ENCODE measurements around the gene OR8B3.
"Not testable (repeated sequence)": the region's sequence is repeated elsewhere in the genome, so short reads cannot be mapped to it uniquely, and the experiment has no call there.

Gene OR8B3

DNA sequence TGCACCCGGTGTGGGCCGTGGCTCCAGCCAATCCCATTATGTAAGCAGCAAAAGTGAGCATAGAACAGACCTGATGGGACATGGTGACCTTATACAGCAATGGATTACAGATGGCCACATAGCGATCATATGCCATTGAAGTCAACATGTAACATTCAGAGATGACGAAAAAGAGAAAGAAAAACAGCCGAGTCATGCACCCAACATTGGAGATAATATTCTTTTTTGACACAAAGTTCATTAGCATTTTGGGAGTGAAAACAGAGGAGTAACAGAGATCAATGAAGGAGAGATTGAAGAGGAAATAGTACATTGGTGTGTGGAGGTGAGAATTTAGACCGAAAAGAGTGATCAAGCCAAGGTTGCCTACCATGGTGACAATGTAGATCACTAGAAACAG is 16.0 kb downstream of the OR8B3 start:
- not testable (repeated sequence) for DNase-seq
- WGBS = 100% methylated on average over 2 of the region's 6 CpGs

DNA sequence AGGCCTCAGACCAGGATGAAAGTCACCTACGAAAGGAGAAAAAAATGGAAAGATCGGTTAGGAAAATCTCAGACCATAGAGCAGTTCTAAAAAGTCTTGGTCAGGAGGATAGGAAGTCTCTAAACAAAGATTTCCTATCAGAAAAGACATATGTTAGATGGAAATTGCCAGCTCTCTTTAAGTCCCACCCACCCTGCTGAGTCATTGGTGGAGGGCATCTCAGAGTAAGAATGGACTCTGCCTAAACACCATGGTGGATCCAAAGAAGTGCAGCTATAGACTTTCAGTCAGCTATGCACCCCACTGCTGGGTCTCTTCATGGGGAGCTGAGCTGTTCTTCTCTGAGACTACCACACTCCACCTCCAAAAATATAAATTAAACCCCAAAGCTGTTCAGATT is 18.2 kb downstream of the OR8B3 start:
- Histone ChIP-seq H3K4me3 (ENCODE audit: insufficient read depth in 1 of 2, low read depth in 1 of 2, low read length in 2 of 2) (no peak overlapping the region), H2BK15ac (ENCODE audit: low read depth, poor library complexity, severe bottlenecking) (no peak overlapping the region), H2BK5ac (ENCODE audit: low read depth, low read length, poor library complexity, severe bottlenecking) (no peak overlapping the region), H3K79me1 (replicated peaks; ENCODE audit: low read length, poor library complexity, severe bottlenecking) (no peaks in the 10 kb centered on the region), H3K9me3 (ENCODE audit: control insufficient read depth, low read length) (no peaks in the 10 kb centered on the region), H2BK120ac (ENCODE audit: low read depth, low read length) (no peak overlapping the region), H3K14ac (ENCODE audit: low read length in 2 of 2) (no peak overlapping the region), H3K18ac (ENCODE audit: low read depth in 1 of 2, low read length in 2 of 2) (no peak overlapping the region), H2BK12ac (ENCODE audit: low read length in 2 of 2) (no peak overlapping the region), H3K4me2 (ENCODE audit: low read length, poor library complexity, severe bottlenecking) (no peak overlapping the region), H4K8ac (ENCODE audit: low read length) (no peak overlapping the region), H3K27ac (ENCODE audit: low read length, poor library complexity, severe bottlenecking) (no peak overlapping the region), H2AFZ (ENCODE audit: low read depth, low read length) (no peak overlapping the region), H2AK5ac (ENCODE audit: low read length, severe bottlenecking) (no peak overlapping the region), H3K4ac (ENCODE audit: low read depth in 1 of 2, low read length in 2 of 2) (no peak overlapping the region), H3K23ac (ENCODE audit: low read length in 2 of 2) (no peak overlapping the region), H3K27me3 (ENCODE audit: control insufficient read depth in 1 of 2, insufficient read depth in 1 of 2, low read length in 2 of 2) (no peaks in the 10 kb centered on the region), H3K36me3 (ENCODE audit: control insufficient read depth in 1 of 2, insufficient read depth in 2 of 2, low read depth in 1 of 2, low read length in 2 of 2) (no peaks in the 10 kb centered on the region), H3K9ac (ENCODE audit: low read length) (no peak overlapping the region), H3K4me1 (ENCODE audit: control insufficient read depth, insufficient read depth, low read depth, low read length) (no peaks in the 10 kb centered on the region), H4K91ac (ENCODE audit: low read length) (no peak overlapping the region)
- 100% methylated on average over 2 of the region's 2 CpGs for WGBS
- no peak for DNase-seq

More for the DNA sequence above, 16.0 kb downstream of the OR8B3 start:
- H2BK12ac ChIP-seq (ENCODE audit: low read length in 2 of 2); H4K8ac ChIP-seq (ENCODE audit: low read length); H4K91ac ChIP-seq (ENCODE audit: low read length); H3K14ac ChIP-seq (ENCODE audit: low read length in 2 of 2); H2AFZ ChIP-seq (ENCODE audit: low read depth, low read length); H3K27ac ChIP-seq (ENCODE audit: low read length, poor library complexity, severe bottlenecking); H2AK5ac ChIP-seq (ENCODE audit: low read length, severe bottlenecking); H3K4me1 ChIP-seq (ENCODE audit: control insufficient read depth, insufficient read depth, low read depth, low read length); H3K79me1 ChIP-seq (replicated peaks; ENCODE audit: low read length, poor library complexity, severe bottlenecking); H3K4me2 ChIP-seq (ENCODE audit: low read length, poor library complexity, severe bottlenecking); H3K36me3 ChIP-seq (ENCODE audit: control insufficient read depth in 1 of 2, insufficient read depth in 2 of 2, low read depth in 1 of 2, low read length in 2 of 2); H3K23ac ChIP-seq (ENCODE audit: low read length in 2 of 2); H3K18ac ChIP-seq (ENCODE audit: low read depth in 1 of 2, low read length in 2 of 2); H3K9me3 ChIP-seq (ENCODE audit: control insufficient read depth, low read length); H3K27me3 ChIP-seq (ENCODE audit: control insufficient read depth in 1 of 2, insufficient read depth in 1 of 2, low read length in 2 of 2); H3K4me3 ChIP-seq (ENCODE audit: insufficient read depth in 1 of 2, low read depth in 1 of 2, low read length in 2 of 2); H2BK15ac ChIP-seq (ENCODE audit: low read depth, poor library complexity, severe bottlenecking); H3K9ac ChIP-seq (ENCODE audit: low read length); H2BK120ac ChIP-seq (ENCODE audit: low read depth, low read length); H3K4ac ChIP-seq (ENCODE audit: low read depth in 1 of 2, low read length in 2 of 2); H2BK5ac ChIP-seq (ENCODE audit: low read depth, low read length, poor library complexity, severe bottlenecking): not testable (repeated sequence)

DNA sequence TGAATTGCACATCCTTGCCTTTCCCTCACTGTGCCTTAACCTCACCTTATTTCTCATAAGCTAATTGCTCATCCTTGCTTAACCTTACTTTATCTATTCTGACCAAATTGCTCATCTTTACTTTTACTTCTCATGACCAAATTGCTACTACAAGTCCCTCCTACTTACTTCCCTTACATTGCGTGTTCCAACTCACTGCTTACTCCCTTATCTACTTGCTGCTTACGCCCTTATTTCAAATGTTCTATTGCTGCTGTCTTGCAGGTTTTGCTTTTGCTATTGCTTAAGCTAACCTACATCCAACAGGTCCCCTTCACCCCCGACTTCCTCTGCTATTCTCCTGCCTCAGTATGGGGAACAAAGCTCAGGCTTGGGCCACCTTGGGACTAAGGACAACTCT is 22.5 kb downstream of the OR8B3 start:
- Histone ChIP-seq H3K18ac (ENCODE audit: low read depth in 1 of 2, low read length in 2 of 2) (no peak overlapping the region), H2AK5ac (ENCODE audit: low read length, severe bottlenecking) (no peak overlapping the region), H3K4me3 (ENCODE audit: insufficient read depth in 1 of 2, low read depth in 1 of 2, low read length in 2 of 2) (no peak overlapping the region), H3K36me3 (ENCODE audit: control insufficient read depth in 1 of 2, insufficient read depth in 2 of 2, low read depth in 1 of 2, low read length in 2 of 2) (no peaks in the 10 kb centered on the region), H3K9me3 (ENCODE audit: control insufficient read depth, low read length) (no peaks in the 10 kb centered on the region), H3K79me1 (replicated peaks; ENCODE audit: low read length, poor library complexity, severe bottlenecking) (no peaks in the 10 kb centered on the region), H3K4me2 (ENCODE audit: low read length, poor library complexity, severe bottlenecking) (no peak overlapping the region), H2BK15ac (ENCODE audit: low read depth, poor library complexity, severe bottlenecking) (no peak overlapping the region), H3K14ac (ENCODE audit: low read length in 2 of 2) (no peak overlapping the region), H3K27me3 (ENCODE audit: control insufficient read depth in 1 of 2, insufficient read depth in 1 of 2, low read length in 2 of 2) (no peaks in the 10 kb centered on the region), H4K8ac (ENCODE audit: low read length) (no peak overlapping the region), H2BK120ac (ENCODE audit: low read depth, low read length) (no peak overlapping the region), H3K4ac (ENCODE audit: low read depth in 1 of 2, low read length in 2 of 2) (no peak overlapping the region), H2BK5ac (ENCODE audit: low read depth, low read length, poor library complexity, severe bottlenecking) (no peak overlapping the region), H2BK12ac (ENCODE audit: low read length in 2 of 2) (no peak overlapping the region), H3K23ac (ENCODE audit: low read length in 2 of 2) (no peak overlapping the region), H2AFZ (ENCODE audit: low read depth, low read length) (no peak overlapping the region), H4K91ac (ENCODE audit: low read length) (no peak overlapping the region), H3K4me1 (ENCODE audit: control insufficient read depth, insufficient read depth, low read depth, low read length) (no peaks in the 10 kb centered on the region), H3K9ac (ENCODE audit: low read length) (no peak overlapping the region), H3K27ac (ENCODE audit: low read length, poor library complexity, severe bottlenecking) (no peak overlapping the region)
- DNase-seq = no peak
- WGBS = 48% methylated on average over 3 of the region's 3 CpGs

DNA sequence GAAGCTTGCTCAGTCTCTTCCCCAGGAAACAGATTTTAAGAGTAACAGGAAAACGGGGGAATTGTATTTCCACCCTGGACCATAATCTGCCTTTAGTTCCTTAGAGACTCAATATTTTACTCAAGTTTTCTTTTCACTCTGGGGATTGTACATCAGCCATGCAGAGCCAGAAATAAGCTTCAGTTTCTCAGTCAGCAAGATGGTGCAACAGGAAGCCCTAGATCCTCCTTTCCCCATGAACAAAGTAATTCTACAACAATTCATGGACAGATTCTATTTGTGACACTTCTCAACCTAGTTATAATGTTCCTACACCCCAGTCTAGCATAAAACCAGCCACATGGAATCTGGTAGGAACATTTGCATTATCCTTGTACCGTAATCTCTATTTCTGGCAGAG is 39.3 kb downstream of the OR8B3 start:
- no peak overlapping the region for H3K4ac ChIP-seq (ENCODE audit: low read depth in 1 of 2, low read length in 2 of 2)
- no peak overlapping the region for H2BK15ac ChIP-seq (ENCODE audit: low read depth, poor library complexity, severe bottlenecking)
- no peak overlapping the region for H2AK5ac ChIP-seq (ENCODE audit: low read length, severe bottlenecking)
- no peaks in the 10 kb centered on the region for H3K9me3 ChIP-seq (ENCODE audit: control insufficient read depth, low read length)
- H2BK5ac ChIP-seq (ENCODE audit: low read depth, low read length, poor library complexity, severe bottlenecking) = no peak overlapping the region
- no peak overlapping the region for H3K9ac ChIP-seq (ENCODE audit: low read length)
- H2BK120ac ChIP-seq (ENCODE audit: low read depth, low read length) = no peak overlapping the region
- no peak overlapping the region for H2AFZ ChIP-seq (ENCODE audit: low read depth, low read length)
- no peak overlapping the region for H2BK12ac ChIP-seq (ENCODE audit: low read length in 2 of 2)
- no peak overlapping the region for H3K4me3 ChIP-seq (ENCODE audit: insufficient read depth in 1 of 2, low read depth in 1 of 2, low read length in 2 of 2)
- no peaks in the 10 kb centered on the region for H3K79me1 ChIP-seq (replicated peaks; ENCODE audit: low read length, poor library complexity, severe bottlenecking)
- no peaks in the 10 kb centered on the region for H3K27me3 ChIP-seq (ENCODE audit: control insufficient read depth in 1 of 2, insufficient read depth in 1 of 2, low read length in 2 of 2)
- no peak overlapping the region for H3K23ac ChIP-seq (ENCODE audit: low read length in 2 of 2)
- H3K36me3 ChIP-seq (ENCODE audit: control insufficient read depth in 1 of 2, insufficient read depth in 2 of 2, low read depth in 1 of 2, low read length in 2 of 2) = no peaks in the 10 kb centered on the region
- no peaks in the 10 kb centered on the region for H3K4me1 ChIP-seq (ENCODE audit: control insufficient read depth, insufficient read depth, low read depth, low read length)
- no peak overlapping the region for H3K18ac ChIP-seq (ENCODE audit: low read depth in 1 of 2, low read length in 2 of 2)
- no peak overlapping the region for H3K4me2 ChIP-seq (ENCODE audit: low read length, poor library complexity, severe bottlenecking)
- H4K8ac ChIP-seq (ENCODE audit: low read length) = no peak overlapping the region
- WGBS = 48% methylated on average over 2 of the region's 2 CpGs
- H3K14ac ChIP-seq (ENCODE audit: low read length in 2 of 2) = no peak overlapping the region
- DNase-seq = no peak
- no peak overlapping the region for H4K91ac ChIP-seq (ENCODE audit: low read length)
- H3K27ac ChIP-seq (ENCODE audit: low read length, poor library complexity, severe bottlenecking) = no peak overlapping the region

Data from mesenchymal stem cell (in vitro differentiated cells and primary cell).